ENCODE measurements around the gene JHY.

- no peak for TF ChIP-seq CTCF (IDR thresholded peaks at IDR 0.05; ENCODE audit: borderline replicate concordance, extremely low read depth, low read length, poor library complexity, severe bottlenecking)
- no peak for TF ChIP-seq EZH2 (IDR thresholded peaks at IDR 0.05; ENCODE audit: borderline replicate concordance, low read depth, low read length, severe bottlenecking)
Observed at GRCh38 chr11:122937983-122938382, 55.4 kb downstream of the JHY start.

All from DND-41 (cell line).